K562 (cell line): Measurements from ENCODE around the gene CDH16.

Experiments used
- ARHGAP35 ChIP-seq: fragments of 450-650 bp; IDR thresholded peaks from 2 replicates; pipeline ENCODE4 v1.6.1; 2018; ENCODE audit not compliant: partially characterized antibody
- ARID4B ChIP-seq: sonication (generic); formaldehyde crosslinking; IDR thresholded peaks from 2 replicates; pipeline ENCODE4 v1.8.0; 2022; ENCODE audit warnings: mild to moderate bottlenecking, missing genetic modification reagents
- CTCF ChIP-seq, 3 experiments: IDR thresholded peaks in 2 of 3; conservative IDR thresholded peaks in 1 of 3; 2 replicates each; pipeline ENCODE4 v1.5.1; 2011 to 2012; ENCODE audit warnings: low read length in 3 of 3, mild to moderate bottlenecking in 3 of 3, control low read depth in 2 of 3, improper control_type of control experiment in 1 of 3, inconsistent platforms in 1 of 3, low read depth in 1 of 3, mixed read lengths in 1 of 3, moderate library complexity in 1 of 3; ENCODE audit not compliant: insufficient read depth in 2 of 3
- GMEB1 ChIP-seq: fragments of 250-450 bp; sonication (Bioruptor Pico); IDR thresholded peaks from 2 replicates; pipeline ENCODE4 v1.4.0; 2020; ENCODE audit warnings: mild to moderate bottlenecking
- KLF16 ChIP-seq: IDR thresholded peaks from 2 replicates; pipeline ENCODE4 v1.6.1; 2016; ENCODE audit warnings: antibody characterized with exemption
- MTF1 ChIP-seq: fragments of 250-450 bp; sonication (Bioruptor Pico); IDR thresholded peaks from 2 replicates; pipeline ENCODE4 v1.9.0; 2021; ENCODE audit warnings: moderate library complexity, mild to moderate bottlenecking, inconsistent platforms, borderline replicate concordance
- RBBP5 ChIP-seq: fragments of 200-600 bp; sonication (generic); IDR thresholded peaks from 2 replicates; pipeline ENCODE4 v1.6.1; 2012; ENCODE audit warnings: borderline replicate concordance, mild to moderate bottlenecking, low read length, control low read depth, inconsistent platforms; ENCODE audit not compliant: insufficient read depth, poor library complexity, severe bottlenecking
- U2AF1 ChIP-seq: fragments of 200-400 bp; formaldehyde crosslinking; optimal IDR thresholded peaks from 2 replicates; pipeline ENCODE3; 2017; ENCODE audit warnings: mild to moderate bottlenecking, low read depth, low read length, moderate library complexity

- TF ChIP-seq MTF1 (CRISPR knock-in tag) (no peak), KLF16 (no peak), CTCF (IDR thresholded peaks at IDR 0.05 in 2 of 3, conservative IDR thresholded peaks at IDR 0.05 in 1 of 3; ENCODE audit: insufficient read depth in 2 of 3, low read depth in 1 of 3, low read length in 3 of 3) (no peak), GMEB1 (CRISPR knock-in tag) (no peak), U2AF1 (no peak), ARHGAP35 (no peak), ARID4B (CRISPR knock-in tag) (no peak), RBBP5 (no peak)
Observed at GRCh38 chr16:66918355-66918754, 330 bp downstream of the CDH16 start.
